IMR-90 (cell line): Measurements from ENCODE around the gene UBAC1. TPM values are rescaled to one million over a fixed set of nuclear protein-coding genes. Genes with fewer than 3 reads are reported as not detected.

ENCODE experiments used
- ATAC-seq: fragments of 200-7000 bp; cut with Tn5 transposase; 2 replicates; pipeline ENCODE4 v1.9.1; 2020; ENCODE audit warnings: low read depth, mild to moderate bottlenecking, moderate library complexity
- BruUV-seq: library from RNA; stranded (reverse); fragments of 400-500 nt; replicated peaks from 2 replicates; lab custom pipeline; 2021; lab: Mats Ljungman, UMichigan
- CTCF ChIA-PET: fragments of 300-600 bp; formaldehyde crosslinking; extraction: SDS; loops from one replicate; lab custom pipeline; 2021; ENCODE audit warnings: antibody characterized with exemption; lab: Yijun Ruan, JAX
- POLR2A ChIA-PET: fragments of 300-600 bp; sonication (Branson Sonifier 250); formaldehyde crosslinking; loops from one replicate; lab custom pipeline; 2022; ENCODE audit warnings: antibody characterized with exemption; ENCODE audit not compliant: unreplicated experiment; lab: Charles Lee
- DNase-seq: peaks from one replicate; pipeline ENCODE4 v3.0.0; 2013
- H2AFZ ChIP-seq: replicated peaks from 2 replicates; pipeline ENCODE3; 2013; ENCODE audit warnings: low read length, mild to moderate bottlenecking; ENCODE audit not compliant: poor library complexity
- H2AK5ac ChIP-seq: 2 replicates; pipeline ENCODE4 v1.6.1; 2013; ENCODE audit warnings: low read depth, low read length, inconsistent platforms
- H2AK9ac ChIP-seq: replicated peaks from 2 replicates; pipeline ENCODE3; 2013; ENCODE audit warnings: mild to moderate bottlenecking, low read depth, low read length, moderate library complexity; ENCODE audit not compliant: poor library complexity
- H2BK120ac ChIP-seq: 2 replicates; pipeline ENCODE4 v1.6.1; 2013; ENCODE audit warnings: low read depth, low read length, inconsistent platforms
- H2BK15ac ChIP-seq: 3 replicates; pipeline ENCODE4 v1.6.1; 2013; ENCODE audit warnings: low read depth, low read length, inconsistent platforms
- H2BK20ac ChIP-seq: 2 replicates; pipeline ENCODE4 v1.6.1; 2013; ENCODE audit warnings: low read depth, mild to moderate bottlenecking, inconsistent platforms, low read length, moderate library complexity
- H2BK5ac ChIP-seq: 2 replicates; pipeline ENCODE4 v1.6.1; 2013; ENCODE audit warnings: mild to moderate bottlenecking, low read depth, low read length, inconsistent platforms; ENCODE audit not compliant: poor library complexity, severe bottlenecking
- H3K14ac ChIP-seq: replicated peaks from 2 replicates; pipeline ENCODE4 v1.6.1; 2013; ENCODE audit warnings: low read depth, low read length, inconsistent platforms
- H3K18ac ChIP-seq: 2 replicates; pipeline ENCODE4 v1.6.1; 2013; ENCODE audit warnings: low read depth, low read length, control low read depth
- H3K23ac ChIP-seq: 2 replicates; pipeline ENCODE4 v1.6.1; 2013; ENCODE audit warnings: low read depth, low read length, inconsistent platforms
- H3K27ac ChIP-seq: 2 replicates; pipeline ENCODE4 v1.5.1; 2013; ENCODE audit warnings: mild to moderate bottlenecking, control low read depth, low read length; ENCODE audit not compliant: insufficient read depth
- H3K27me3 ChIP-seq: 2 replicates; pipeline ENCODE4 v1.6.1; 2013; ENCODE audit warnings: low read length; ENCODE audit not compliant: control insufficient read depth, insufficient read depth
- H3K36me3 ChIP-seq: 2 replicates; pipeline ENCODE4 v1.6.1; 2013; ENCODE audit warnings: low read length, mixed read lengths; ENCODE audit not compliant: control insufficient read depth, insufficient read depth
- H3K4ac ChIP-seq: 2 replicates; pipeline ENCODE4 v1.6.1; 2013; ENCODE audit warnings: low read depth, low read length, inconsistent platforms
- H3K4me1 ChIP-seq: 2 replicates; pipeline ENCODE4 v1.6.1; 2013; ENCODE audit warnings: low read length, mixed read lengths; ENCODE audit not compliant: control insufficient read depth, insufficient read depth
- H3K4me2 ChIP-seq: 2 replicates; pipeline ENCODE4 v1.6.1; 2013; ENCODE audit warnings: low read depth, mild to moderate bottlenecking, control low read depth, low read length, moderate library complexity
- H3K4me3 ChIP-seq: 2 replicates; pipeline ENCODE4 v1.5.1; 2013; ENCODE audit warnings: low read depth, mild to moderate bottlenecking, control low read depth, low read length, moderate library complexity; ENCODE audit not compliant: insufficient read depth
- H3K56ac ChIP-seq: 2 replicates; pipeline ENCODE4 v1.6.1; 2013; ENCODE audit warnings: low read length, inconsistent platforms; ENCODE audit not compliant: insufficient read depth; ENCODE audit errors: extremely low read depth
- H3K79me1 ChIP-seq, 2 experiments: 2 replicates each; pipeline ENCODE4 v1.6.1; 2013; ENCODE audit warnings: low read length in 2 of 2, inconsistent platforms in 1 of 2, low read depth in 1 of 2
- H3K9ac ChIP-seq: 2 replicates; pipeline ENCODE4 v1.6.1; 2013; ENCODE audit warnings: low read depth, low read length, control low read depth
- H3K9me1 ChIP-seq: 2 replicates; pipeline ENCODE4 v1.6.1; 2013; ENCODE audit warnings: low read length, inconsistent platforms; ENCODE audit not compliant: insufficient read depth
- H3K9me3 ChIP-seq: 2 replicates; pipeline ENCODE4 v1.6.1; 2013; ENCODE audit warnings: low read length; ENCODE audit not compliant: control insufficient read depth, insufficient read depth
- H4K20me1 ChIP-seq: 2 replicates; pipeline ENCODE4 v1.6.1; 2013; ENCODE audit warnings: low read length, inconsistent platforms; ENCODE audit not compliant: insufficient read depth
- H4K5ac ChIP-seq: 2 replicates; pipeline ENCODE4 v1.6.1; 2013; ENCODE audit warnings: mild to moderate bottlenecking, low read depth, low read length, control low read depth
- H4K8ac ChIP-seq, 2 experiments: 2 replicates each; pipeline ENCODE4 v1.6.1; 2013; ENCODE audit warnings: low read depth in 2 of 2, low read length in 2 of 2, control low read depth in 1 of 2, inconsistent platforms in 1 of 2
- H4K91ac ChIP-seq: 2 replicates; pipeline ENCODE4 v1.6.1; 2013; ENCODE audit warnings: low read depth, low read length, inconsistent platforms; ENCODE audit not compliant: insufficient read depth
- CEBPB ChIP-seq: IDR thresholded peaks from 2 replicates; pipeline ENCODE4 v1.6.1; 2012; ENCODE audit warnings: low read depth, low read length, improper control_type of control experiment
- CHD1 ChIP-seq: IDR thresholded peaks from 2 replicates; pipeline ENCODE4 v1.6.1; 2012; ENCODE audit warnings: low read depth, low read length, improper control_type of control experiment
- MAFK ChIP-seq: IDR thresholded peaks from 2 replicates; pipeline ENCODE4 v1.6.1; 2012; ENCODE audit warnings: low read depth, low read length, improper control_type of control experiment
- MAZ ChIP-seq: IDR thresholded peaks from 2 replicates; pipeline ENCODE4 v1.6.1; 2012; ENCODE audit warnings: low read depth, mild to moderate bottlenecking, low read length, improper control_type of control experiment, moderate library complexity, borderline replicate concordance
- MXI1 ChIP-seq: IDR thresholded peaks from 2 replicates; pipeline ENCODE4 v1.6.1; 2012; ENCODE audit warnings: low read depth, mild to moderate bottlenecking, low read length, moderate library complexity, borderline replicate concordance
- NFE2L2 ChIP-seq: fragments of 150-350 bp; IDR thresholded peaks from 2 replicates; pipeline ENCODE4 v1.6.1; 2016; ENCODE audit warnings: low read depth, mild to moderate bottlenecking, low read length
- POLR2A ChIP-seq: IDR thresholded peaks from 2 replicates; pipeline ENCODE4 v1.6.1; 2012; ENCODE audit warnings: mild to moderate bottlenecking, low read depth, low read length
- RAD21 ChIP-seq: IDR thresholded peaks from 2 replicates; pipeline ENCODE4 v1.6.1; 2012; ENCODE audit warnings: low read length, improper control_type of control experiment
- RCOR1 ChIP-seq: IDR thresholded peaks from 2 replicates; pipeline ENCODE4 v1.6.1; 2012; ENCODE audit warnings: mild to moderate bottlenecking, low read length, improper control_type of control experiment; ENCODE audit not compliant: insufficient replicate concordance
- SMC3 ChIP-seq: fragments of 150-350 bp; IDR thresholded peaks from 2 replicates; pipeline ENCODE4 v1.6.1; 2016; ENCODE audit warnings: low read depth, mild to moderate bottlenecking, antibody characterized with exemption, low read length, moderate library complexity
- WGBS, 2 experiments: methylation state at CpG; one replicate each; pipeline versions ENCODE4 v1.1.5 to v1.1.7; 2013; ENCODE audit warnings: missing lambda C conversion rate in 2 of 2; ENCODE audit not compliant: insufficient read length in 1 of 2; ENCODE audit errors: extremely low coverage in 2 of 2; 5-methylcytosine and 5-hydroxymethylcytosine counted together
- dilution Hi-C: fragments of 300-500 bp; cut with HindIII; formaldehyde crosslinking; loops from one replicate; pipeline ENCODE4 v1.14.3; 2018; ENCODE audit warnings: low sequenced_read_pairs; ENCODE audit not compliant: unreplicated experiment
- in situ Hi-C: fragments of 300-500 bp; cut with MboI; formaldehyde crosslinking; loops from 3 replicates; pipeline ENCODE4 v1.14.3; 2019; ENCODE audit warnings: low sequenced_read_pairs, inconsistent platforms, mixed read lengths
- intact Hi-C: fragments of 100-400 bp; cut with micrococcal nuclease; formaldehyde crosslinking; loops from 2 replicates; pipeline ENCODE4 v1.10.0; 2022
- polyA plus RNA-seq, 3 experiments: library from polyadenylated mRNA; depleted of rRNA; stranded (reverse); fragments of >200 nt; gene quantifications; 2 replicates each; pipeline ENCODE4 v1.2.3, GENCODE V29; 2012; ENCODE audit warnings: low replicate concordance in 1 of 3
- total RNA-seq: library from RNA; depleted of rRNA; stranded (reverse); fragments of >200 nt; gene quantifications from 2 replicates; pipeline ENCODE4 v1.2.3, GENCODE V29; 2012
- TF ChIP-seq, protein P1 (sequence below): fragments of 150-350 bp; IDR thresholded peaks from 2 replicates; pipeline ENCODE4 v1.6.1; 2017; ENCODE audit warnings: mild to moderate bottlenecking, antibody characterized with exemption, low read length, low read depth
- TF ChIP-seq, protein P2 (sequence below): conservative IDR thresholded peaks from 2 replicates; pipeline ENCODE4 v1.5.1; 2012; ENCODE audit warnings: mild to moderate bottlenecking, low read depth, low read length, improper control_type of control experiment

UBAC1 gene
- total and polyA plus RNA-seq, 2 of the 4 experiments (the other 2 are of a cell fraction), result 25.3 to 33.9 TPM

DNA sequence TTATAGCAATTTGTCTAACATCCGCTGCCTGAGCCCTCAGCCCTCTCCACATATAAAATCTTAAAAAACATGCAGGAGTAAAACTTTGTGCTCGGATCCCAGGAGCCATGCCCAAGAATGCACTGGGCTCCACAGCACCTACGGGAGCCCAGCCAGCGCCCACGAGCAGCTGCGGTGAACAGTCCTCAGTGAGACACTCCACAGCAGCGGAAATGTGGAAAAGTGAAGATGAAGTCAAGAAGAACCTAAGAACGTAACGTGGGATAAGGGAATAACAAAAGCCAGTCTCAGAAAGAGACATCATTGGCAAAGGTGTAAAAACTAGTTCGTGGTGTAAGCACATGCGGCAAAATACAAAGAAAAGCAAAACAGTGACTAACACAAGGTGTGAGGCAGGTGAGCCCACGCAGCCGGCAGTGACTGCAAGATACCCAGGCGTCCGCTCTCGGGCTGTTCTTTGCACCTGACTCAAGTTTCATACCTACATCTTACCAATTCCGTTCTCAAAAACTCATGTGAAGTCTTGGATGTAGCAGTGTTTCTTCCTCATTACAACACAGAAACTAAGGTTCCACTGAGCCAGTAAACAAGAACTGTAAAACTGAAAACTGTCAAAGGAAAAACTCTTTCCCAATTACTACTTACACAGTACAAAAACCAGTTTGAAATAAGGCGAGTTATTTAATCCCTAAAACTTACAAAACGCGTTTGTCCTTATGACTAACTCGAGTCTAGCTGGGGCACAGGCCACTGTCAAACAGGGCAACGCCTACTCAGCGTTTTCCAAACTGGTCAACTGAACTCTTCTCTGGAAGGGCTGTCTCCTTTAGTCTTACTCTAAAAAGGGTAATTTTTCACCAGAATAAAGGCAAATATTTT lies 55.6 kb downstream of the UBAC1 start:
- no peak overlapping the region for H2BK15ac ChIP-seq
- peaks cover 25 to 77% of the 10 kb centered on the region in 2 experiments for H3K79me1 ChIP-seq
- H3K27me3 ChIP-seq, result no peaks in the 10 kb centered on the region
- no peak overlapping the region for H2AK5ac ChIP-seq
- H3K27ac ChIP-seq, result no peak overlapping the region
- dilution Hi-C loops, result no loop called here
- H2AFZ ChIP-seq, result no peak overlapping the region
- peaks cover 18% of the 10 kb centered on the region; the same call in 1 of the 2 replicates for H3K9me1 ChIP-seq
- H4K91ac ChIP-seq, result no peak overlapping the region
- H3K23ac ChIP-seq, result peak overlapping the region; percentile 90
- peaks cover 59% of the 10 kb centered on the region for H4K20me1 ChIP-seq
- peak overlapping the region; percentile 91 for H3K4me2 ChIP-seq
- H4K5ac ChIP-seq, result no peak overlapping the region
- H3K4me3 ChIP-seq, result peak overlapping the region; percentile 54
- peak; percentile 38 for DNase-seq
- H3K4ac ChIP-seq, result no peak overlapping the region
- no peak overlapping the region for H3K14ac ChIP-seq
- no peak overlapping the region for H3K18ac ChIP-seq
- no peak for ATAC-seq
- no peak overlapping the region for H2BK5ac ChIP-seq
- no peak overlapping the region for H2BK120ac ChIP-seq
- BruUV-seq, result no TSS peak
- H3K9me3 ChIP-seq, result no peaks in the 10 kb centered on the region
- intact Hi-C loops, result loop anchor here (2.0 kb wide), 1 partner anchor 41 kb away; no protein-coding TSS in a partner anchor
- WGBS, 2 experiments, result 61% methylated on average over 8 of the region's 23 CpGs; no CpG with 5 or more reads in 1 of the 2 experiments
- ChIA-PET POLR2A (no interaction called here), CTCF (no interaction called here)
- H2BK20ac ChIP-seq, result no peak overlapping the region
- H4K8ac ChIP-seq, result no peak overlapping the region
- in situ Hi-C loops, result no loop called here
- TF ChIP-seq, protein P1, sequence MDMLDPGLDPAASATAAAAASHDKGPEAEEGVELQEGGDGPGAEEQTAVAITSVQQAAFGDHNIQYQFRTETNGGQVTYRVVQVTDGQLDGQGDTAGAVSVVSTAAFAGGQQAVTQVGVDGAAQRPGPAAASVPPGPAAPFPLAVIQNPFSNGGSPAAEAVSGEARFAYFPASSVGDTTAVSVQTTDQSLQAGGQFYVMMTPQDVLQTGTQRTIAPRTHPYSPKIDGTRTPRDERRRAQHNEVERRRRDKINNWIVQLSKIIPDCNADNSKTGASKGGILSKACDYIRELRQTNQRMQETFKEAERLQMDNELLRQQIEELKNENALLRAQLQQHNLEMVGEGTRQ, result no peak
- TF ChIP-seq MAFK, result peak; percentile 91
- TF ChIP-seq MXI1, result 0 out of 2 replicates have a peak, but pooled peaks have one; percentile 28
- TF ChIP-seq NFE2L2, result no peak
- TF ChIP-seq CHD1, result no peak
- no peak for TF ChIP-seq MAZ
- TF ChIP-seq POLR2A, result no peak
- no peak for TF ChIP-seq SMC3
- no peak for TF ChIP-seq RCOR1
- TF ChIP-seq CEBPB, result no peak
- no peak for TF ChIP-seq RAD21
- TF ChIP-seq, protein P2, sequence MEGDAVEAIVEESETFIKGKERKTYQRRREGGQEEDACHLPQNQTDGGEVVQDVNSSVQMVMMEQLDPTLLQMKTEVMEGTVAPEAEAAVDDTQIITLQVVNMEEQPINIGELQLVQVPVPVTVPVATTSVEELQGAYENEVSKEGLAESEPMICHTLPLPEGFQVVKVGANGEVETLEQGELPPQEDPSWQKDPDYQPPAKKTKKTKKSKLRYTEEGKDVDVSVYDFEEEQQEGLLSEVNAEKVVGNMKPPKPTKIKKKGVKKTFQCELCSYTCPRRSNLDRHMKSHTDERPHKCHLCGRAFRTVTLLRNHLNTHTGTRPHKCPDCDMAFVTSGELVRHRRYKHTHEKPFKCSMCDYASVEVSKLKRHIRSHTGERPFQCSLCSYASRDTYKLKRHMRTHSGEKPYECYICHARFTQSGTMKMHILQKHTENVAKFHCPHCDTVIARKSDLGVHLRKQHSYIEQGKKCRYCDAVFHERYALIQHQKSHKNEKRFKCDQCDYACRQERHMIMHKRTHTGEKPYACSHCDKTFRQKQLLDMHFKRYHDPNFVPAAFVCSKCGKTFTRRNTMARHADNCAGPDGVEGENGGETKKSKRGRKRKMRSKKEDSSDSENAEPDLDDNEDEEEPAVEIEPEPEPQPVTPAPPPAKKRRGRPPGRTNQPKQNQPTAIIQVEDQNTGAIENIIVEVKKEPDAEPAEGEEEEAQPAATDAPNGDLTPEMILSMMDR, result no peak
- peak overlapping the region; percentile 24; the same call in 1 of the 2 replicates for H3K56ac ChIP-seq
- no peak overlapping the region for H3K9ac ChIP-seq
- H2AK9ac ChIP-seq, result no peak overlapping the region
- peaks cover 10% of the 10 kb centered on the region for H3K4me1 ChIP-seq
- H3K36me3 ChIP-seq, result 0 out of 2 replicates have a peak, but pooled peaks cover 2% of the 10 kb centered on the region
